ENCODE results near the gene ABHD17A. TPM values are rescaled to one million over a fixed set of nuclear protein-coding genes. Genes with fewer than 3 reads are reported as not detected.
"Not testable (repeated sequence)": the region's sequence is repeated elsewhere in the genome, so short reads cannot be mapped to it uniquely, and the experiment has no call there.

ABHD17A gene
- total and polyA plus RNA-seq, 2 donors (not counting 1 experiment from before 2014, with no cell fraction given): 63.1 to 134 TPM

DNA sequence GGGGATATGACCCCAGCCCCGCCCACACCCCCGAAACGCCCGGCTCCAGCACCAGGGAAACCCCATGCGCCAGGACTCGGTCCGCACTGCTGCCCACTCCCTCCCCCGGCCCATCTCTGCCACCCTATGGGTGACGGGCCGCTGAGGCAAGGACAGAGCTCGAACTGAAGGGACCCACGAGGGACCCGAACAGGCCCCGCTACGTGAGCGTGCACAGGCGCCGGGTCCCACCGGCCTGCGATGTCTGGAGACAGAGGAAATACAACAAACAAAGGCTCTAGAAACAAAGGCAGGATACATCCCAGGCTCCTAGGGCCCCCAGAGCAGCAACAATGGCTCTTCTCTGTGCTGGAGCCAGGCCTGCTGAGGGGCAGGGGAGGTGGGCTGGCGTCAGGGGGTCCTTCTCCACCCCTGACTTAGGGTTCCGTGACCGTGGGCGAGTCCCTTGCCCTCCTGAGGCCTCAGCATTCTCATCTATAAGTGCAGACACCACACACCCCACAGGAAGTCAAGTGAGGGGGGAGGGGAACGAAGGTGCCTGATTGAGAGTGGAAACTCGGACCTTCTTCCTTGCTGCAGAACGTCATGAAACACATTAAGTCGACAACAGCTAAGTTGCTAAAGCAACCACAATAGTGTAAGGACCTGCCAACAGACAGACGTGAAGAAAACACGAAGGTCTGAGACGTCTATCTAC, 3.1 kb downstream of the ABHD17A start:
- Histone ChIP-seq H3K9ac (ENCODE audit: low read length) (no peak overlapping the region), H3K4me2 (replicated peaks; ENCODE audit: low read depth, low read length, poor library complexity, severe bottlenecking) (peak overlapping the region; percentile 92), H2AFZ (ENCODE audit: insufficient read depth, low read depth, low read length, poor library complexity, severe bottlenecking) (no peak overlapping the region), H3K4me1 (ENCODE audit: control insufficient read depth in 2 of 2, insufficient read depth in 2 of 2, low read length in 2 of 2) (peaks cover 32 to 50% of the 10 kb centered on the region in 2 donors), H3K27ac (ENCODE audit: low read length in 2 of 2) (peak overlapping the region; percentile 0 to 24), H3K27me3 (replicated peaks in 1 of 4; ENCODE audit: control extremely low read depth in 1 of 4, control insufficient read depth in 3 of 4, insufficient read depth in 4 of 4, low read length in 3 of 4) (no peaks in the 10 kb centered on the region), H3K79me2 (ENCODE audit: control insufficient read depth, insufficient read depth, low read length) (peaks cover 56% of the 10 kb centered on the region), H3K4me3 (ENCODE audit: control extremely low read depth in 1 of 5, extremely low read depth in 1 of 5, insufficient read depth in 1 of 5, low read depth in 2 of 5, low read length in 4 of 5) (no peak overlapping the region), H3K36me3 (replicated peaks in 1 of 2; ENCODE audit: control extremely low read depth in 1 of 2, control insufficient read depth in 1 of 2, extremely low read depth in 1 of 2, insufficient read depth in 2 of 2, low read length in 1 of 2) (peaks cover 0 to 13% of the 10 kb centered on the region in 2 experiments), H4K20me1 (ENCODE audit: control insufficient read depth, insufficient read depth, low read length, poor library complexity, severe bottlenecking) (peaks cover 46% of the 10 kb centered on the region), H3K9me3 (ENCODE audit: control extremely low read depth in 1 of 3, control insufficient read depth in 2 of 3, insufficient read depth in 1 of 3, low read length in 2 of 3) (no peaks in the 10 kb centered on the region)
- CTCF ChIA-PET: no interaction called here
- POLR2A ChIA-PET: interaction anchor here (0.6 kb wide), 1 partner anchor 21 kb away, joined by 9 read pairs; no protein-coding TSS in a partner anchor
- peaks cover 33% of the 10 kb centered on the region for H3K4me1 Mint-ChIP-seq
- H3K4me3 Mint-ChIP-seq: peak overlapping the region; percentile 99
- 82% methylated on average over 24 of the region's 31 CpGs for WGBS (ENCODE audit: insufficient coverage)
- intact Hi-C loops (cut with micrococcal nuclease): no loop called here
- ATAC-seq (ENCODE audit: low read depth) (no peak), DNase-seq (peak; percentile 30)
- no peaks in the 10 kb centered on the region for H3K27me3 Mint-ChIP-seq
- TF ChIP-seq CTCF (IDR thresholded peaks at IDR 0.05) (no peak), EZH2 (IDR thresholded peaks at IDR 0.05; ENCODE audit: borderline replicate concordance, insufficient read depth, low read depth, low read length, poor library complexity, severe bottlenecking) (no peak)
- H3K9me3 Mint-ChIP-seq (ENCODE audit: insufficient read depth): no peaks in the 10 kb centered on the region
- peak overlapping the region; percentile 78 for H3K27ac Mint-ChIP-seq

- H3K4me1 ChIP-seq (ENCODE audit: control insufficient read depth in 2 of 2, insufficient read depth in 2 of 2, low read length in 2 of 2): peaks cover 32 to 46% of the 10 kb centered on the region in 2 donors
- CTCF ChIA-PET; H3K27ac Mint-ChIP-seq; DNase-seq; H3K27me3 ChIP-seq (replicated peaks in 1 of 4; ENCODE audit: control extremely low read depth in 1 of 4, control insufficient read depth in 3 of 4, insufficient read depth in 4 of 4, low read length in 3 of 4); ATAC-seq (ENCODE audit: low read depth); H3K4me3 ChIP-seq (ENCODE audit: control extremely low read depth in 1 of 5, extremely low read depth in 1 of 5, insufficient read depth in 1 of 5, low read depth in 2 of 5, low read length in 4 of 5); POLR2A ChIA-PET; H3K9me3 Mint-ChIP-seq (ENCODE audit: insufficient read depth); H2AFZ ChIP-seq (ENCODE audit: insufficient read depth, low read depth, low read length, poor library complexity, severe bottlenecking); H3K9ac ChIP-seq (ENCODE audit: low read length); H3K27me3 Mint-ChIP-seq; intact Hi-C loops (cut with micrococcal nuclease); H3K9me3 ChIP-seq (ENCODE audit: control extremely low read depth in 1 of 3, control insufficient read depth in 2 of 3, insufficient read depth in 1 of 3, low read length in 2 of 3): not testable (repeated sequence)
- Mint-ChIP-seq H3K4me1 (peaks cover 34% of the 10 kb centered on the region), H3K4me3 (peak overlapping the region; percentile 99)
- peak overlapping the region; percentile 92 for H3K4me2 ChIP-seq (replicated peaks; ENCODE audit: low read depth, low read length, poor library complexity, severe bottlenecking)
- H3K27ac ChIP-seq (ENCODE audit: low read length in 2 of 2): peak overlapping the region in 1 of 2 donors; percentile 0
- H3K36me3 ChIP-seq (replicated peaks in 1 of 2; ENCODE audit: control extremely low read depth in 1 of 2, control insufficient read depth in 1 of 2, extremely low read depth in 1 of 2, insufficient read depth in 2 of 2, low read length in 1 of 2): peaks cover 0 to 13% of the 10 kb centered on the region in 2 experiments
- peaks cover 58% of the 10 kb centered on the region for H3K79me2 ChIP-seq (ENCODE audit: control insufficient read depth, insufficient read depth, low read length)
- peaks cover 46% of the 10 kb centered on the region for H4K20me1 ChIP-seq (ENCODE audit: control insufficient read depth, insufficient read depth, low read length, poor library complexity, severe bottlenecking)
- 94% methylated on average over 22 of the region's 44 CpGs for WGBS (ENCODE audit: insufficient coverage)
These were observed 3.8 kb downstream of the ABHD17A start for GRCh38 chr19:1881393-1882088.

Data from B cell (primary cell).